K562 (cell line): ENCODE measurements around the gene CCDC88A. TPM values are rescaled to one million over a fixed set of nuclear protein-coding genes. Genes with fewer than 3 reads are reported as not detected.

Experiments used
- CBFA2T3 ChIP-seq: fragments of 450-650 bp; IDR thresholded peaks from 2 replicates; pipeline ENCODE4 v1.6.1; 2017
- CEBPB ChIP-seq: fragments of 450-650 bp; IDR thresholded peaks from 2 replicates; pipeline ENCODE4 v1.6.1; 2016; ENCODE audit warnings: missing genetic modification characterization, missing compliant biosample characterization
- ELK3 ChIP-seq: fragments of 450-650 bp; formaldehyde crosslinking; IDR thresholded peaks from 2 replicates; pipeline ENCODE4 v1.4.0; 2020; ENCODE audit warnings: mild to moderate bottlenecking
- ESRRA ChIP-seq: fragments of 450-650 bp; IDR thresholded peaks from 2 replicates; pipeline ENCODE4 v1.6.1; 2014; ENCODE audit warnings: low read depth, mild to moderate bottlenecking, moderate library complexity, borderline replicate concordance
- HDAC6 ChIP-seq: IDR thresholded peaks from 2 replicates; pipeline ENCODE4 v1.6.1; 2012; ENCODE audit warnings: low read depth, mild to moderate bottlenecking, control low read depth, inconsistent platforms, low read length, moderate library complexity
- HMG20B ChIP-seq: fragments of 250-450 bp; sonication (Bioruptor Pico); IDR thresholded peaks from 2 replicates; pipeline ENCODE4 v1.5.0; 2021; ENCODE audit warnings: mild to moderate bottlenecking
- HNRNPH1 ChIP-seq: fragments of 200-400 bp; formaldehyde crosslinking; optimal IDR thresholded peaks from 2 replicates; pipeline ENCODE3; 2017; ENCODE audit warnings: low read depth, mild to moderate bottlenecking, low read length, moderate library complexity
- RCOR1 ChIP-seq, 2 experiments: IDR thresholded peaks; 2 replicates each; pipeline ENCODE4 v1.6.1; 2012; ENCODE audit warnings: low read depth in 2 of 2, low read length in 2 of 2, borderline replicate concordance in 1 of 2, improper control_type of control experiment in 1 of 2
- SFPQ ChIP-seq: fragments of 200-400 bp; formaldehyde crosslinking; IDR thresholded peaks from 2 replicates; pipeline ENCODE4 v1.6.1; 2017; ENCODE audit warnings: mild to moderate bottlenecking, low read depth, low read length, moderate library complexity
- SIX5 ChIP-seq, 2 experiments: IDR thresholded peaks; 2 replicates each; pipeline ENCODE4 v1.6.1; 2011; ENCODE audit warnings: low read length in 2 of 2, borderline replicate concordance in 1 of 2, low read depth in 1 of 2, mild to moderate bottlenecking in 1 of 2, moderate library complexity in 1 of 2; ENCODE audit not compliant: insufficient read depth in 1 of 2
- SREBF1 ChIP-seq: fragments of 150-350 bp; IDR thresholded peaks from 2 replicates; pipeline ENCODE4 v1.6.1; 2014; ENCODE audit warnings: antibody characterized with exemption, low read depth, low read length, borderline replicate concordance
- SRSF1 ChIP-seq: fragments of 200-400 bp; formaldehyde crosslinking; IDR thresholded peaks from 2 replicates; pipeline ENCODE4 v1.6.1; 2017; ENCODE audit warnings: mild to moderate bottlenecking, low read depth, low read length, moderate library complexity
- TAL1 ChIP-seq: fragments of 450-650 bp; IDR thresholded peaks from 2 replicates; pipeline ENCODE4 v1.6.1; 2016; ENCODE audit warnings: mild to moderate bottlenecking
- ZMIZ1 ChIP-seq, 2 experiments: fragments of 150-350 bp in 1 of 2; IDR thresholded peaks; 2 replicates each; pipeline ENCODE4 v1.6.1; 2012 to 2016; ENCODE audit warnings: low read depth in 2 of 2, low read length in 2 of 2, mild to moderate bottlenecking in 1 of 2, moderate library complexity in 1 of 2
- ZNF280A ChIP-seq: fragments of 450-650 bp; IDR thresholded peaks from 2 replicates; pipeline ENCODE4 v1.6.1; 2018; ENCODE audit warnings: mild to moderate bottlenecking, low read depth; ENCODE audit not compliant: partially characterized antibody
- ZNF583 ChIP-seq: fragments of 250-450 bp; sonication (Bioruptor Pico); IDR thresholded peaks from 2 replicates; pipeline ENCODE4 v1.4.0; 2020
- polyA plus RNA-seq, 8 experiments: library from polyadenylated mRNA; depleted of rRNA in 4 of 8; stranded (reverse) in 5 of 8; unstranded in 3 of 8; fragments of >200 nt; fragmentation: Nextera tagmentation in 2 of 8; fragmentation: Illumina TruSeq in 1 of 8; extraction: Ambion mirVana in 2 of 8; extraction: Trizol in 1 of 8; gene quantifications; 2 replicates each; pipeline versions ENCODE4 v1.2.1 to v1.2.3, GENCODE V29; 2011 to 2014; ENCODE audit warnings: inconsistent platforms in 1 of 8, missing spikeins in 1 of 8
- total RNA-seq, 7 experiments: library from RNA; depleted of rRNA in 6 of 7; stranded (reverse); fragments of >200 nt in 6 of 7; fragmentation: Illumina TruSeq in 2 of 7; extraction: Trizol in 2 of 7; gene quantifications; 2 replicates each; pipeline versions ENCODE4 v1.2.1 to v1.2.3, GENCODE V29; 2011 to 2021; ENCODE audit warnings: low replicate concordance in 1 of 7
- TF ChIP-seq, protein P1 (sequence below): fragments of 250-450 bp; sonication (Bioruptor Pico); IDR thresholded peaks from 2 replicates; pipeline ENCODE4 v1.4.0; 2020; ENCODE audit warnings: borderline replicate concordance

CCDC88A gene
- total and polyA plus RNA-seq, 9 of the 15 experiments (the other 6 are each of a cell fraction or from before 2014, with no cell fraction given) = 29.3 to 102 (median 55.6) TPM

DNA sequence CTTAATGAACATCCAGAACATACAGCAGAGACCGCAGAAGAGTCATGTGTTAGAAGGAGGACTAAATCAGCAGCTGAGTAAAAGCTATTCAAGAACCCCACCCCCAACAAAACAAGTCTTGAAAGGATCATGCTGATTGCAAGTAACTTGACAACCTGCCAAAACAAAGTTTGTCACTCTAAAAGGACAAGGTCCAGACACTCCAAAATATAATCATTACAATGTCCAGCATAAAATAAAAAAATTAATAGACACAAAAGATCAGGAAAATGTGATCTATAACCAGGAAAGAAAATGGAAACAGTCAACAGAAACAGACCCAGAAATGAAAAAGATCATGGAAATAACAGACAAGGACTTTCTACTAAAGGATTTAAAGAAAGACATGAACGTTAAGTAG lies 28.5 kb downstream of the CCDC88A start (continued):
- TF ChIP-seq RCOR1 (IDR thresholded peaks at IDR 0.05; ENCODE audit: borderline replicate concordance in 1 of 2, low read depth in 2 of 2, low read length in 2 of 2) = peak in 1 of 2 experiments; percentile 64; a peak in 1 of 4 replicates
- TF ChIP-seq, protein P1, sequence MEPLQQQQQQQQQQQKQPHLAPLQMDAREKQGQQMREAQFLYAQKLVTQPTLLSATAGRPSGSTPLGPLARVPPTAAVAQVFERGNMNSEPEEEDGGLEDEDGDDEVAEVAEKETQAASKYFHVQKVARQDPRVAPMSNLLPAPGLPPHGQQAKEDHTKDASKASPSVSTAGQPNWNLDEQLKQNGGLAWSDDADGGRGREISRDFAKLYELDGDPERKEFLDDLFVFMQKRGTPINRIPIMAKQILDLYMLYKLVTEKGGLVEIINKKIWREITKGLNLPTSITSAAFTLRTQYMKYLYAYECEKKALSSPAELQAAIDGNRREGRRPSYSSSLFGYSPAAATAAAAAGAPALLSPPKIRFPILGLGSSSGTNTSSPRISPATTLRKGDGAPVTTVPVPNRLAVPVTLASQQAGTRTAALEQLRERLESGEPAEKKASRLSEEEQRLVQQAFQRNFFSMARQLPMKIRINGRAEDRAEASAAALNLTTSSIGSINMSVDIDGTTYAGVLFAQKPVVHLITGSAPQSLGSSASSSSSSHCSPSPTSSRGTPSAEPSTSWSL (CRISPR knock-in tag) = no peak
- TF ChIP-seq ZMIZ1 (IDR thresholded peaks at IDR 0.05; ENCODE audit: low read depth in 2 of 2, low read length in 2 of 2) = no peak
- TF ChIP-seq ZNF583 = no peak
- no peak for TF ChIP-seq ELK3
- TF ChIP-seq SIX5 (IDR thresholded peaks at IDR 0.05; ENCODE audit: borderline replicate concordance in 1 of 2, insufficient read depth in 1 of 2, low read depth in 1 of 2, low read length in 2 of 2) = no peak
- TF ChIP-seq SFPQ = no peak
- TF ChIP-seq SRSF1 = no peak
- no peak for TF ChIP-seq HMG20B (CRISPR knock-in tag)
- no peak for TF ChIP-seq HNRNPH1
- no peak for TF ChIP-seq SREBF1
- TF ChIP-seq HDAC6 = no peak
- TF ChIP-seq ESRRA = peak; percentile 43; the same call in 1 of the 2 replicates
- TF ChIP-seq CBFA2T3 = peak; percentile 63
- no peak for TF ChIP-seq CEBPB
- peak; percentile 31 for TF ChIP-seq ZNF280A
- no peak for TF ChIP-seq TAL1
